Esophagus muscularis mucosa (tissue), 4 donors: Measurements from ENCODE around the gene AFM. TPM values are rescaled to one million over a fixed set of nuclear protein-coding genes. Genes with fewer than 3 reads are reported as not detected.

Experiments used
- DNase-seq: peaks from one replicate; pipeline ENCODE4 v3.0.0-alpha.2; 2017; ENCODE audit errors: extremely low spot score
- H3K27ac ChIP-seq, 4 donors: fragments of 200-600 bp; sonication (generic); replicated peaks in 1 of 4; 1 replicate in 3 of 4; 2 replicates in 1 of 4; pipeline ENCODE4 v1.5.1; 2016 to 2019; ENCODE audit warnings: mild to moderate bottlenecking in 1 of 4
- H3K27me3 ChIP-seq, 4 donors: fragments of 200-600 bp; sonication (generic); one replicate each; pipeline versions ENCODE4 v1.5.1 to v1.6.0; 2016 to 2019
- H3K36me3 ChIP-seq, 4 donors: fragments of 200-600 bp; sonication (generic); one replicate each; pipeline ENCODE4 v1.5.1; 2016 to 2019
- H3K4me1 ChIP-seq, 4 donors: fragments of 200-600 bp; sonication (generic); one replicate each; pipeline ENCODE4 v1.5.1; 2016 to 2019
- H3K4me3 ChIP-seq, 4 donors: fragments of 200-600 bp; sonication (generic); 1 replicate in 2 of 4; 2 replicates in 2 of 4; pipeline ENCODE4 v1.5.1; 2016 to 2019; ENCODE audit warnings: mild to moderate bottlenecking in 4 of 4, moderate library complexity in 1 of 4
- H3K9me3 ChIP-seq, 4 donors: fragments of 200-600 bp; sonication (generic); 1 replicate in 3 of 4; 2 replicates in 1 of 4; pipeline ENCODE4 v1.5.1; 2016 to 2019
- CTCF ChIP-seq, 3 experiments: fragments of 200-600 bp in 2 of 3; fragments of 450-650 bp in 1 of 3; sonication (generic) in 2 of 3; IDR thresholded peaks; one replicate each; pipeline ENCODE4 v1.5.1; 2017 to 2019; ENCODE audit warnings: antibody characterized with exemption in 3 of 3, mild to moderate bottlenecking in 2 of 3, moderate library complexity in 1 of 3
- EP300 ChIP-seq: sonication (generic); formaldehyde crosslinking; IDR thresholded peaks from one replicate; pipeline ENCODE4 v1.6.1; 2017; ENCODE audit warnings: antibody characterized with exemption
- POLR2A ChIP-seq: fragments of 450-650 bp; IDR thresholded peaks from one replicate; pipeline ENCODE4 v1.6.1; 2017; ENCODE audit warnings: antibody characterized with exemption, moderate library complexity, mild to moderate bottlenecking, low read depth
- POLR2AphosphoS5 ChIP-seq, 2 donors: sonication (generic); formaldehyde crosslinking; IDR thresholded peaks; one replicate each; pipeline ENCODE4 v1.6.1; 2017; ENCODE audit warnings: antibody characterized with exemption in 2 of 2
- WGBS: methylation state at CpG from one replicate; pipeline ENCODE4 v1.1.5; 2018; 5-methylcytosine and 5-hydroxymethylcytosine counted together
- intact Hi-C: fragments of 100-400 bp; cut with DNase I; formaldehyde crosslinking; loops from one replicate; pipeline ENCODE4 v1.15.1; 2023
- total RNA-seq, 4 donors: library from RNA; depleted of rRNA; stranded (reverse); fragments of >200 nt; gene quantifications; one replicate each; pipeline versions ENCODE4 v1.1.0 to v1.2.1, GENCODE V29; 2016

The AFM gene
- total RNA-seq, 4 donors from 2014 or later = not detected

GRCh38 chr4:73453701-73454005 lies 27.9 kb upstream of the AFM start:
- no peaks in the 10 kb centered on the region for H3K36me3 ChIP-seq
- DNase-seq = no peak
- H3K4me1 ChIP-seq = no peaks in the 10 kb centered on the region
- no peak for TF ChIP-seq POLR2AphosphoS5 (IDR thresholded peaks at IDR 0.05)
- TF ChIP-seq EP300 = no peak
- TF ChIP-seq CTCF (IDR thresholded peaks at IDR 0.05) = no peak
- no peak for TF ChIP-seq POLR2A
- no peak overlapping the region for H3K4me3 ChIP-seq
- no peak overlapping the region for H3K27ac ChIP-seq
- no peaks in the 10 kb centered on the region for H3K27me3 ChIP-seq
- intact Hi-C loops = no loop called here
- H3K9me3 ChIP-seq = no peaks in the 10 kb centered on the region

- no peak overlapping the region for H3K27ac ChIP-seq
- no peak overlapping the region for H3K4me3 ChIP-seq
- H3K36me3 ChIP-seq = no peaks in the 10 kb centered on the region
- no peaks in the 10 kb centered on the region for H3K27me3 ChIP-seq
- TF ChIP-seq CTCF (IDR thresholded peaks at IDR 0.05) (no peak), POLR2A (no peak), EP300 (no peak), POLR2AphosphoS5 (IDR thresholded peaks at IDR 0.05) (no peak)
- H3K4me1 ChIP-seq = no peaks in the 10 kb centered on the region
- H3K9me3 ChIP-seq = no peaks in the 10 kb centered on the region
- WGBS = 89% methylated on average over 3 of the region's 3 CpGs
- intact Hi-C loops = no loop called here
- no peak for DNase-seq
Observed at GRCh38 chr4:73454920-73455319, 26.6 kb upstream of the AFM start.

GRCh38 chr4:73456177-73457022 lies 25.1 kb upstream of the AFM start:
- no peak for TF ChIP-seq CTCF (IDR thresholded peaks at IDR 0.05)
- no peak for TF ChIP-seq POLR2A
- TF ChIP-seq POLR2AphosphoS5 (IDR thresholded peaks at IDR 0.05) = no peak
- no peak for TF ChIP-seq EP300
- no peak overlapping the region for H3K27ac ChIP-seq
- no peaks in the 10 kb centered on the region for H3K27me3 ChIP-seq
- no peaks in the 10 kb centered on the region for H3K4me1 ChIP-seq
- no peaks in the 10 kb centered on the region for H3K9me3 ChIP-seq
- H3K4me3 ChIP-seq = no peak overlapping the region
- intact Hi-C loops = no loop called here
- 93% methylated on average over 4 of the region's 5 CpGs for WGBS
- DNase-seq = no peak
- no peaks in the 10 kb centered on the region for H3K36me3 ChIP-seq

GRCh38 chr4:73458184-73459047 lies 23.1 kb upstream of the AFM start:
- H3K27ac ChIP-seq = no peak overlapping the region
- DNase-seq = no peak
- no peak overlapping the region for H3K4me3 ChIP-seq
- H3K4me1 ChIP-seq = no peaks in the 10 kb centered on the region
- no peaks in the 10 kb centered on the region for H3K27me3 ChIP-seq
- TF ChIP-seq CTCF (IDR thresholded peaks at IDR 0.05) (no peak), POLR2A (no peak), POLR2AphosphoS5 (IDR thresholded peaks at IDR 0.05) (no peak), EP300 (no peak)
- H3K9me3 ChIP-seq = no peaks in the 10 kb centered on the region
- H3K36me3 ChIP-seq = no peaks in the 10 kb centered on the region
- WGBS = 75% methylated on average over 4 of the region's 4 CpGs
- intact Hi-C loops = no loop called here
